Right lobe of liver (tissue), 4 donors: Measurements from ENCODE around the gene GLP1R.

ENCODE experiments used
- POLR2A ChIP-seq: fragments of 450-650 bp; IDR thresholded peaks from one replicate; pipeline ENCODE4 v1.6.1; 2017; ENCODE audit warnings: antibody characterized with exemption, mild to moderate bottlenecking
- TF ChIP-seq, protein P1 (sequence below), 4 donors: fragments of 200-600 bp in 3 of 4; fragments of 450-650 bp in 1 of 4; IDR thresholded peaks; one replicate each; pipeline versions ENCODE4 v1.5.1 to v1.8.0; 2016 to 2022; ENCODE audit warnings: antibody characterized with exemption in 4 of 4, mild to moderate bottlenecking in 2 of 4
- donor health status: DM: no; HTN: no; CAD: no.
- donor health status: DM: no; HTN: no; CAD: no.
- donor health status: DM: no; HTN: yes; CAD: no.

GRCh38 chr6:39021041-39021440, 27.5 kb upstream of the GLP1R start:
- TF ChIP-seq, protein P1, sequence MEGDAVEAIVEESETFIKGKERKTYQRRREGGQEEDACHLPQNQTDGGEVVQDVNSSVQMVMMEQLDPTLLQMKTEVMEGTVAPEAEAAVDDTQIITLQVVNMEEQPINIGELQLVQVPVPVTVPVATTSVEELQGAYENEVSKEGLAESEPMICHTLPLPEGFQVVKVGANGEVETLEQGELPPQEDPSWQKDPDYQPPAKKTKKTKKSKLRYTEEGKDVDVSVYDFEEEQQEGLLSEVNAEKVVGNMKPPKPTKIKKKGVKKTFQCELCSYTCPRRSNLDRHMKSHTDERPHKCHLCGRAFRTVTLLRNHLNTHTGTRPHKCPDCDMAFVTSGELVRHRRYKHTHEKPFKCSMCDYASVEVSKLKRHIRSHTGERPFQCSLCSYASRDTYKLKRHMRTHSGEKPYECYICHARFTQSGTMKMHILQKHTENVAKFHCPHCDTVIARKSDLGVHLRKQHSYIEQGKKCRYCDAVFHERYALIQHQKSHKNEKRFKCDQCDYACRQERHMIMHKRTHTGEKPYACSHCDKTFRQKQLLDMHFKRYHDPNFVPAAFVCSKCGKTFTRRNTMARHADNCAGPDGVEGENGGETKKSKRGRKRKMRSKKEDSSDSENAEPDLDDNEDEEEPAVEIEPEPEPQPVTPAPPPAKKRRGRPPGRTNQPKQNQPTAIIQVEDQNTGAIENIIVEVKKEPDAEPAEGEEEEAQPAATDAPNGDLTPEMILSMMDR (IDR thresholded peaks at IDR 0.05) = no peak
- no peak for TF ChIP-seq POLR2A
